Muscle layer of colon (tissue), 2 donors: ENCODE measurements around the gene PTPN13.
"Not testable (repeated sequence)": the region's sequence is repeated elsewhere in the genome, so short reads cannot be mapped to it uniquely, and the experiment has no call there.

Experiments used
- H3K27ac ChIP-seq: one replicate; pipeline ENCODE4 v1.7.0; 2013; ENCODE audit warnings: low read depth, mild to moderate bottlenecking, low read length, moderate library complexity
- H3K27me3 ChIP-seq, 2 donors: one replicate each; pipeline ENCODE4 v1.7.0; 2013; ENCODE audit warnings: low read length in 2 of 2, mild to moderate bottlenecking in 2 of 2; ENCODE audit not compliant: insufficient read depth in 2 of 2, control insufficient read depth in 1 of 2
- H3K36me3 ChIP-seq: one replicate; pipeline ENCODE4 v1.7.0; 2013; ENCODE audit warnings: mild to moderate bottlenecking, low read length; ENCODE audit not compliant: insufficient read depth
- H3K4me1 ChIP-seq: one replicate; pipeline ENCODE4 v1.7.0; 2013; ENCODE audit warnings: mild to moderate bottlenecking, low read length; ENCODE audit not compliant: insufficient read depth
- H3K4me3 ChIP-seq, 2 donors: one replicate each; pipeline ENCODE4 v1.7.0; 2013; ENCODE audit warnings: low read length in 2 of 2, low read depth in 1 of 2, mild to moderate bottlenecking in 1 of 2, moderate library complexity in 1 of 2
- H3K9ac ChIP-seq: one replicate; pipeline ENCODE4 v1.7.0; 2013; ENCODE audit warnings: low read length
- H3K9me3 ChIP-seq: one replicate; pipeline ENCODE4 v1.7.0; 2013; ENCODE audit warnings: mild to moderate bottlenecking, low read length
- donor health status: abdominal sarcoma.
- donor health status: Adenocarcinoma of cecum.

The PTPN13 gene

DNA sequence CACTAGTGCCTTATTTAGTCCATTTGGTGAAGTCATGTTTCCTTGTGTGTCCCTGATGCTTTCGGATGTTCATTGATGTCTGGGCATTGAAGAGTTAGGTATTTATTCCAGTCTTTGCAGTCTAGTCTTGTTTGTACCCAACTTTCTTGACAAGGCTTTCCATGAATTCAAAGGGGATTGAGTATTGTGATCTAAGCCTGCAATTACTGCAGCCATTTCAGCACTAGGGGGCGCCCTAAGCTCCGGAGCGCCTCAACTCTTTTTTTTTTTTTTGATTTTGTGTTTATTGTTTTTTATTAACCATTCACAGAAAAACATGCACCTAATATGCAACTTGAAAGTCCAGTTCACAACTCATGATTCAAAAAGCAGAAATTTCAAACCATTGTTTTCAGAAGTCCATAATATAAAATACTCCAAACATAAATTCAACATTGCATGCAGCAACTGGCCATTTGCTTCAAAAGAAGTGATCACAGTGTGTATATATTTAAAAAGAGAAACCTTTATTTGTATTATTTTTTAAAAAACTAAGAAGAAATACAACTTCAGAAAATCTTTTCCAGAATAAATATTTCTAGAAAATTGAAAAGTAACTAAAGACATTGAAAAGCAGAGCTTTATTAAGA lies 59.2 kb downstream of the PTPN13 start:
- peaks cover 15% of the 10 kb centered on the region for H3K9me3 ChIP-seq
- H3K27ac ChIP-seq: no peak overlapping the region
- no peaks in the 10 kb centered on the region for H3K36me3 ChIP-seq
- no peaks in the 10 kb centered on the region for H3K4me1 ChIP-seq
- no peaks in the 10 kb centered on the region for H3K27me3 ChIP-seq
- H3K9ac ChIP-seq: no peak overlapping the region
- H3K4me3 ChIP-seq: no peak overlapping the region

DNA sequence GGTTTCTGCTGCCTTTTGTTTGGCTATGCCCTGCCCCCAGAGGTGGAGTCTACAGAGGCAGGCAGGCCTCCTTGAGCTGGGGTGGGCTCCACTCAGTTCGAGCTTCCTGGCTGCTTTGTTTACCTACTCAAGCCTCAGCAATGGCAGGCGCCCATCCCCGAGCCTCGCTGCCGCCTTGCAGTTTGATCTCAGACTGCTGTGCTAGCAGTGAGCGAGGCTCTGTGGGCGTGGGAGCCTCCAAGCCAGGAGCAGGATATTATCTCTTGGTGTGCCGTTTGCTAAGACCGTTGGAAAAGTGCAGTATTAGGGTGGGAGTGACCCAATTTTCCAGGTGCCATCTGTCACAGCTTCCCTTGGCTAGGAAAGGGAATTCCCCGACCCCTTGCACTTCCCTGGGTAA lies 62.7 kb downstream of the PTPN13 start:
- not testable (repeated sequence) for H3K27me3 ChIP-seq, H3K36me3 ChIP-seq

GRCh38 chr4:86657382-86657781 lies 63.3 kb downstream of the PTPN13 start:
- H3K27ac ChIP-seq: no peak overlapping the region
- H3K36me3 ChIP-seq: no peaks in the 10 kb centered on the region
- H3K27me3 ChIP-seq: no peaks in the 10 kb centered on the region
- H3K9me3 ChIP-seq: peaks cover 9% of the 10 kb centered on the region
- no peak overlapping the region for H3K9ac ChIP-seq
- no peaks in the 10 kb centered on the region for H3K4me1 ChIP-seq
- no peak overlapping the region for H3K4me3 ChIP-seq

More for the DNA sequence above, 62.7 kb downstream of the PTPN13 start:
- H3K4me1 ChIP-seq, H3K27ac ChIP-seq, H3K4me3 ChIP-seq, H3K9ac ChIP-seq: not testable (repeated sequence)
- H3K9me3 ChIP-seq: peaks cover 11% of the 10 kb centered on the region

DNA sequence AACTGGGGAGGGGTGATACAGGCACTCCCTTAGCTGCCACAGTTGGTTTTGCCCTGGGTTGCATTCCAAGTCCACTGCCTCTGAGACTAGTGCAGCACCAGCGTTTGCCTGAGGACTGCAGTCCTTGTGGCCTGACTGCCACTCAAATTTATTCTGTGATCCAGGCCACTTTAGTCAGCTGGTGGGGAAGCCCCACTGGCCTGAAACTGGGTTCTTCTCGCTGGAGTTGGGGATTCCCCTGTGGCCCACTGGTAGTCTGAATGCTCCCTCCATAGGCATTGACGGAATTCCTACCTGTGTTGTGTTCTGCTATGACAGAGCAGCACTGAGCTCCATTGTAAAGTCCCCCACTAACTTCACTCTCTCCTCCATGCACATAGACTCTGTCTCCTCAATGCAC lies 63.8 kb downstream of the PTPN13 start:
- Histone ChIP-seq H3K4me1 (no peaks in the 10 kb centered on the region), H3K9ac (no peak overlapping the region), H3K4me3 (no peak overlapping the region), H3K36me3 (no peaks in the 10 kb centered on the region), H3K27me3 (no peaks in the 10 kb centered on the region), H3K9me3 (peaks cover 5% of the 10 kb centered on the region), H3K27ac (no peak overlapping the region)

DNA sequence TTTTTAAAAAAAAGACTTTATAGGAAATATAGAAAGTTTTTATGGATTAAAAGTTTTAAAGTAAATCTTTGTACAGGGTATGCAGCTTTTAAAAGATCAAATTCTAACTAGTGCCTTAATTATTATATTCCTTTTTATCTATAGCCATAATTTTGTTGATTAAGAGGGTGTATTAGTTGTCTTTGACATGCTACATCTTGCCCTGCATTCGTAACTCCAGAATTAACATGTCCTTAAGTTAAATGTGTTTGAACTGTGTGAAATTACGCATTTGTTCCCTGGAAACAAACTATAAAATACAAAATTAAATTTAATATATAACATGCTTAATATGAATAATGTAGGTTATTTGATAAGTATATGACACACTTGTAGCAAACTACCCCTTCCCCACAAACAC lies 66.3 kb downstream of the PTPN13 start:
- Histone ChIP-seq H3K9ac (no peak overlapping the region), H3K4me3 (no peak overlapping the region), H3K27ac (no peak overlapping the region), H3K36me3 (no peaks in the 10 kb centered on the region), H3K9me3 (no peaks in the 10 kb centered on the region), H3K4me1 (no peaks in the 10 kb centered on the region), H3K27me3 (no peaks in the 10 kb centered on the region)

GRCh38 chr4:86661006-86661405 lies 66.9 kb downstream of the PTPN13 start:
- Histone ChIP-seq H3K36me3 (no peaks in the 10 kb centered on the region), H3K27me3 (no peaks in the 10 kb centered on the region), H3K4me1 (no peaks in the 10 kb centered on the region), H3K27ac (no peak overlapping the region), H3K4me3 (no peak overlapping the region), H3K9me3 (no peaks in the 10 kb centered on the region), H3K9ac (no peak overlapping the region)

- Histone ChIP-seq H3K27ac (no peak overlapping the region), H3K27me3 (no peaks in the 10 kb centered on the region), H3K4me3 (no peak overlapping the region), H3K36me3 (no peaks in the 10 kb centered on the region), H3K4me1 (no peaks in the 10 kb centered on the region), H3K9ac (no peak overlapping the region), H3K9me3 (no peaks in the 10 kb centered on the region)
These were observed 67.3 kb downstream of the PTPN13 start for GRCh38 chr4:86661418-86661817.

- Histone ChIP-seq H3K4me3 (no peak overlapping the region), H3K27me3 (no peaks in the 10 kb centered on the region), H3K27ac (no peak overlapping the region), H3K9ac (no peak overlapping the region), H3K36me3 (no peaks in the 10 kb centered on the region), H3K4me1 (no peaks in the 10 kb centered on the region), H3K9me3 (no peaks in the 10 kb centered on the region)
These were observed 70.8 kb downstream of the PTPN13 start for GRCh38 chr4:86664959-86665358.

- Histone ChIP-seq H3K9ac (no peak overlapping the region), H3K4me3 (no peak overlapping the region), H3K36me3 (no peaks in the 10 kb centered on the region), H3K9me3 (no peaks in the 10 kb centered on the region), H3K27me3 (no peaks in the 10 kb centered on the region), H3K27ac (no peak overlapping the region), H3K4me1 (no peaks in the 10 kb centered on the region)
These were observed 76.2 kb downstream of the PTPN13 start for GRCh38 chr4:86670298-86670697.

- Histone ChIP-seq H3K27ac (no peak overlapping the region), H3K4me1 (no peaks in the 10 kb centered on the region), H3K9me3 (no peaks in the 10 kb centered on the region), H3K4me3 (no peak overlapping the region), H3K9ac (no peak overlapping the region), H3K36me3 (no peaks in the 10 kb centered on the region), H3K27me3 (no peaks in the 10 kb centered on the region)
These were observed 76.6 kb downstream of the PTPN13 start for GRCh38 chr4:86670756-86671155.

- H3K4me1 ChIP-seq: no peaks in the 10 kb centered on the region
These were observed 81.4 kb downstream of the PTPN13 start for GRCh38 chr4:86675548-86675947.

DNA sequence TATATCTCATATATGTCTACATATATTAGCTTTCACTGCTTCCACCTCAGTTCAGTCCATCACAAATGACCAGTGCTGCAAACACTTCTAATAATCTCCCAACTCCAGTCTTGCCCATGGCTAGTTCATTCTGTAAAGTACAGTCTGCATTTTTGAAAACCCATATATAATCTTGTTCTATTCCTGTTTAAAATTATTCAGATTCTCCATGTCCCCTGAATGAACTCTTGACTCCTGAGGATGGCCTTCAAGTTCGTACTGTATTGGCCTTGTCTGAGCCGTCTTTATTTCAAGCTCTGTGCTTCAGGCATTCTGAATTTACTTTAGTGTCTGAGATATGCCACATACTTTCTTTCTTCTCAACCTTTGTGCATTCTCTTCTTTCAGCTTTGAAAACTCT lies 84.7 kb downstream of the PTPN13 start:
- no peaks in the 10 kb centered on the region for H3K27me3 ChIP-seq
- no peak overlapping the region for H3K4me3 ChIP-seq
- no peaks in the 10 kb centered on the region for H3K36me3 ChIP-seq
- no peak overlapping the region for H3K27ac ChIP-seq
- no peaks in the 10 kb centered on the region for H3K4me1 ChIP-seq
- H3K9ac ChIP-seq: no peak overlapping the region
- no peaks in the 10 kb centered on the region for H3K9me3 ChIP-seq

More at GRCh38 chr4:86675548-86675947, 81.4 kb downstream of the PTPN13 start:
- H3K27ac ChIP-seq: no peak overlapping the region
- H3K27me3 ChIP-seq: no peaks in the 10 kb centered on the region
- no peaks in the 10 kb centered on the region for H3K9me3 ChIP-seq
- no peaks in the 10 kb centered on the region for H3K36me3 ChIP-seq
- no peak overlapping the region for H3K4me3 ChIP-seq
- no peak overlapping the region for H3K9ac ChIP-seq
